ENCODE data around the gene FAM217A. TPM values are rescaled to one million over a fixed set of nuclear protein-coding genes. Genes with fewer than 3 reads are reported as not detected.

Gene FAM217A
- polyA plus RNA-seq, 2 of the 4 experiments (the other 2 are of a cell fraction) = not detected

GRCh38 chr6:4032475-4032874, 46.5 kb downstream of the FAM217A start:
- Histone ChIP-seq H3K27ac (no peak overlapping the region), H3K4me3 (no peak overlapping the region), H3K9me3 (no peaks in the 10 kb centered on the region), H3K4me1 (no peaks in the 10 kb centered on the region; the same call in 2 of the 3 replicates), H3K4me2 (no peak overlapping the region)
- no peak for ATAC-seq
- ChIA-PET POLR2A (no interaction called here), CTCF (interaction anchor here (1.5 kb wide), 1 partner anchor 11 kb away, joined by 3 read pairs; a partner anchor contains a TSS)
- 93% methylated on average over 9 of the region's 9 CpGs for WGBS (ENCODE audit: missing lambda C conversion rate)
- no peak for DNase-seq (ENCODE audit: low read depth in 1 of 2, low spot score in 1 of 2)
- FAIRE-seq = no peak
- no peak for TF ChIP-seq MAZ (IDR thresholded peaks at IDR 0.05; ENCODE audit: borderline replicate concordance, low read depth, low read length)
- TF ChIP-seq CBX8 (IDR thresholded peaks at IDR 0.05) = no peak
- TF ChIP-seq RARB (CRISPR knock-in tag; IDR thresholded peaks at IDR 0.05) = no peak
- TF ChIP-seq EHMT2 (IDR thresholded peaks at IDR 0.05; ENCODE audit: low read depth) = no peak
- TF ChIP-seq HMGXB4 (CRISPR knock-in tag; IDR thresholded peaks at IDR 0.05; ENCODE audit: borderline replicate concordance) = no peak
- TF ChIP-seq ZNF302 (CRISPR knock-in tag; IDR thresholded peaks at IDR 0.05) = no peak
- no peak for TF ChIP-seq HOXA7 (CRISPR knock-in tag; IDR thresholded peaks at IDR 0.05)
- TF ChIP-seq GATA3 (IDR thresholded peaks at IDR 0.05; ENCODE audit: borderline replicate concordance) = no peak
- no peak for TF ChIP-seq CHD2 (IDR thresholded peaks at IDR 0.05; ENCODE audit: low read length, partially characterized antibody)

- no peak overlapping the region for H3K4me3 ChIP-seq
- POLR2A ChIA-PET = interaction anchor here (1.1 kb wide), 1 partner anchor 10 kb away, joined by 4 read pairs; a partner anchor contains a TSS
- no peak for ATAC-seq
- FAIRE-seq = no peak
- CTCF ChIA-PET = no interaction called here
- WGBS (ENCODE audit: missing lambda C conversion rate) = 93% methylated on average over 1 of the region's 1 CpG
- no peak for TF ChIP-seq ZC3H11A (IDR thresholded peaks at IDR 0.05)
- TF ChIP-seq HDAC2 (IDR thresholded peaks at IDR 0.05) = no peak
- peak; percentile 82 for TF ChIP-seq MAFK (IDR thresholded peaks at IDR 0.05; ENCODE audit: partially characterized antibody)
- TF ChIP-seq RCOR1 (IDR thresholded peaks at IDR 0.05; ENCODE audit: low read depth, low read length) = no peak
- no peak for TF ChIP-seq E2F6 (IDR thresholded peaks at IDR 0.05; ENCODE audit: borderline replicate concordance, low read depth)
- TF ChIP-seq ZSCAN20 (CRISPR knock-in tag; IDR thresholded peaks at IDR 0.05) = no peak
- no peaks in the 10 kb centered on the region; the same call in 2 of the 3 replicates for H3K4me1 ChIP-seq
- no peak for DNase-seq (ENCODE audit: low read depth in 1 of 2, low spot score in 1 of 2)
- H3K9me3 ChIP-seq = no peaks in the 10 kb centered on the region
- H3K27ac ChIP-seq = no peak overlapping the region
- no peak overlapping the region for H3K4me2 ChIP-seq
Observed at GRCh38 chr6:4031442-4031841, 47.5 kb downstream of the FAM217A start.

GRCh38 chr6:4030669-4031068, 48.3 kb downstream of the FAM217A start:
- 71% methylated on average over 2 of the region's 2 CpGs for WGBS (ENCODE audit: missing lambda C conversion rate)
- CTCF ChIA-PET = no interaction called here
- TF ChIP-seq BHLHE40 (IDR thresholded peaks at IDR 0.05; ENCODE audit: low read depth, low read length) (no peak), HOXB5 (CRISPR knock-in tag; IDR thresholded peaks at IDR 0.05) (no peak), KDM5A (IDR thresholded peaks at IDR 0.05) (no peak), MYC (IDR thresholded peaks at IDR 0.05; ENCODE audit: borderline replicate concordance, low read length) (no peak), NR3C1 (IDR thresholded peaks at IDR 0.05) (no peak), ZSCAN20 (CRISPR knock-in tag; IDR thresholded peaks at IDR 0.05) (no peak)
- Histone ChIP-seq H3K4me3 (no peak overlapping the region), H3K4me1 (peaks cover under 1% of the 10 kb centered on the region; the same call in 2 of the 3 replicates), H3K27ac (no peak overlapping the region), H3K9me3 (no peaks in the 10 kb centered on the region), H3K4me2 (no peak overlapping the region)
- FAIRE-seq = no peak
- POLR2A ChIA-PET = interaction anchor here (1.1 kb wide), 1 partner anchor 9 kb away, joined by 4 read pairs; a partner anchor contains a TSS
- no peak for DNase-seq (ENCODE audit: low read depth in 1 of 2, low spot score in 1 of 2)
- ATAC-seq = no peak

GRCh38 chr6:4029687-4030086, 49.2 kb downstream of the FAM217A start:
- POLR2A ChIA-PET = no interaction called here
- TF ChIP-seq SREBF2 (IDR thresholded peaks at IDR 0.05) = no peak
- TF ChIP-seq ELK1 (IDR thresholded peaks at IDR 0.05; ENCODE audit: low read depth, low read length) = no peak
- no peak for TF ChIP-seq HOXB5 (CRISPR knock-in tag; IDR thresholded peaks at IDR 0.05)
- TF ChIP-seq USF2 (IDR thresholded peaks at IDR 0.05) = no peak
- no peak for TF ChIP-seq NFE2L2 (conservative IDR thresholded peaks at IDR 0.05; ENCODE audit: low read length)
- no peak for TF ChIP-seq HOXA7 (CRISPR knock-in tag; IDR thresholded peaks at IDR 0.05)
- no peak for TF ChIP-seq HMGXB4 (CRISPR knock-in tag; IDR thresholded peaks at IDR 0.05; ENCODE audit: borderline replicate concordance)
- no peak for TF ChIP-seq KDM5A (IDR thresholded peaks at IDR 0.05)
- no peak for TF ChIP-seq CBX2 (IDR thresholded peaks at IDR 0.05; ENCODE audit: borderline replicate concordance, low read depth)
- no peak for TF ChIP-seq GATA3 (IDR thresholded peaks at IDR 0.05; ENCODE audit: borderline replicate concordance)

More at GRCh38 chr6:4029687-4030086, 49.2 kb downstream of the FAM217A start:
- Histone ChIP-seq H3K27ac (no peak overlapping the region), H3K4me1 (peaks cover 4% of the 10 kb centered on the region; the same call in 2 of the 3 replicates), H3K4me2 (no peak overlapping the region), H3K4me3 (no peak overlapping the region), H3K9me3 (no peaks in the 10 kb centered on the region)
- CTCF ChIA-PET = no interaction called here
- DNase-seq (ENCODE audit: low read depth in 1 of 2, low spot score in 1 of 2) (no peak), FAIRE-seq (no peak), ATAC-seq (no peak)
- WGBS (ENCODE audit: missing lambda C conversion rate) = 89% methylated on average over 7 of the region's 7 CpGs
